Fibroblast of mammary gland (primary cell): ENCODE measurements around the gene GANC.

Source experiments
- DNase-seq: peaks from one replicate; pipeline ENCODE4 v3.0.0-alpha.2; 2010; ENCODE audit warnings: low read depth
- H3K4me3 ChIP-seq: 2 replicates; pipeline ENCODE4 v1.5.1; 2011; ENCODE audit warnings: low read depth, mild to moderate bottlenecking, low read length, moderate library complexity; ENCODE audit not compliant: control insufficient read depth
- CTCF ChIP-seq: conservative IDR thresholded peaks from 2 replicates; pipeline ENCODE4 v1.5.1; 2011; ENCODE audit warnings: low read depth, low read length, inconsistent platforms; ENCODE audit not compliant: control insufficient read depth, insufficient read depth

Gene GANC

GRCh38 chr15:42343596-42344232 lies 70.7 kb downstream of the GANC start:
- DNase-seq, result no peak
- no peak for TF ChIP-seq CTCF
- H3K4me3 ChIP-seq, result no peak overlapping the region

- peak; percentile 95 for DNase-seq
- H3K4me3 ChIP-seq, result no peak overlapping the region
- no peak for TF ChIP-seq CTCF
These were observed 71.8 kb downstream of the GANC start for GRCh38 chr15:42344763-42345162.

- TF ChIP-seq CTCF, result no peak
- DNase-seq, result no peak
- H3K4me3 ChIP-seq, result no peak overlapping the region
These were observed 72.5 kb downstream of the GANC start for GRCh38 chr15:42345504-42345903.

- no peak for TF ChIP-seq CTCF
- H3K4me3 ChIP-seq, result no peak overlapping the region
- DNase-seq, result peak; percentile 90
These were observed 75.1 kb downstream of the GANC start for GRCh38 chr15:42348083-42348482.

GRCh38 chr15:42349186-42349585 lies 76.2 kb downstream of the GANC start:
- H3K4me3 ChIP-seq, result no peak overlapping the region
- TF ChIP-seq CTCF, result no peak
- DNase-seq, result peak; percentile 72

GRCh38 chr15:42352401-42352800 lies 79.4 kb downstream of the GANC start:
- no peak for TF ChIP-seq CTCF
- DNase-seq, result peak; percentile 31
- no peak overlapping the region for H3K4me3 ChIP-seq

- H3K4me3 ChIP-seq, result no peak overlapping the region
- no peak for TF ChIP-seq CTCF
- no peak for DNase-seq
These were observed 80.1 kb downstream of the GANC start for GRCh38 chr15:42353061-42353460.
